HCT116 (cell line): ENCODE measurements around the gene TNC. TPM values are rescaled to one million over a fixed set of nuclear protein-coding genes. Genes with fewer than 3 reads are reported as not detected.

ENCODE experiments used
- ATAC-seq: fragments of 200-7000 bp; cut with Tn5 transposase; 2 replicates; pipeline ENCODE4 v1.9.1; 2020; ENCODE audit warnings: mild to moderate bottlenecking, moderate library complexity
- BruUV-seq: library from RNA; stranded (reverse); fragments of 400-500 nt; replicated peaks from 2 replicates; lab custom pipeline; 2021; lab: Mats Ljungman, UMichigan
- CTCF ChIA-PET: fragments of 300-600 bp; sonication (Branson Sonifier 250); formaldehyde crosslinking; loops from one replicate; lab custom pipeline; 2021; ENCODE audit warnings: antibody characterized with exemption; lab: Charles Lee
- POLR2A ChIA-PET: fragments of 300-600, 350-600 bp; sonication (Branson Sonifier 250); formaldehyde crosslinking; loops from one replicate; lab custom pipeline; 2021; ENCODE audit warnings: antibody characterized with exemption; lab: Charles Lee
- RAD21 ChIA-PET, 2 experiments: fragments of 300-600 bp; sonication (Branson Sonifier 250); formaldehyde crosslinking; loops; one replicate each; lab custom pipeline; 2023; ENCODE audit warnings: low total read pairs in 2 of 2; ENCODE audit not compliant: uncharacterized antibody in 2 of 2, unreplicated experiment in 2 of 2, low non-redundant PET in 1 of 2; lab: Charles Lee
- DNase-seq: peaks from one replicate; pipeline ENCODE4 v3.0.0-alpha.2; 2010; ENCODE audit warnings: low read depth, low spot score
- H2AFZ ChIP-seq: fragments of 200-600 bp; shearing (Covaris generic), sonication (generic); 2 replicates; pipeline ENCODE4 v1.6.1; 2017; ENCODE audit warnings: low read depth, mixed run types, mixed read lengths, antibody characterized with exemption, low read length; ENCODE audit not compliant: poor library complexity, severe bottlenecking
- H3K27ac ChIP-seq: 2 replicates; pipeline ENCODE4 v1.5.1; 2012; ENCODE audit warnings: low read depth, low read length
- H3K27me3 ChIP-seq: fragments of 200-600 bp; sonication (generic); 2 replicates; pipeline ENCODE4 v1.6.1; 2016; ENCODE audit warnings: mixed run types, low read length, mixed read lengths; ENCODE audit not compliant: insufficient read depth
- H3K36me3 ChIP-seq, 2 experiments: fragments of 200-500 bp in 1 of 2; fragments of 200-600 bp in 1 of 2; sonication (Bioruptor generic) in 1 of 2; sonication (generic) in 1 of 2; 2 replicates each; pipeline versions ENCODE4 v1.5.1 to v1.6.1; 2014 to 2016; ENCODE audit warnings: low read length in 2 of 2, inconsistent platforms in 1 of 2, mixed read lengths in 1 of 2, mixed run types in 1 of 2; ENCODE audit not compliant: insufficient read depth in 2 of 2, control insufficient read depth in 1 of 2
- H3K4me1 ChIP-seq, 2 experiments: fragments of 200-600 bp in 1 of 2; sonication (generic) in 1 of 2; 2 replicates each; pipeline versions ENCODE4 v1.5.1 to v1.6.1; 2012 to 2017; ENCODE audit warnings: low read length in 2 of 2, inconsistent platforms in 1 of 2, mild to moderate bottlenecking in 1 of 2, mixed read lengths in 1 of 2, mixed run types in 1 of 2, moderate library complexity in 1 of 2; ENCODE audit not compliant: insufficient read depth in 2 of 2, control insufficient read depth in 1 of 2
- H3K4me2 ChIP-seq: fragments of 200-600 bp; sonication (generic); 2 replicates; pipeline ENCODE4 v1.6.1; 2017; ENCODE audit warnings: mixed run types, low read length, mixed read lengths
- H3K4me3 ChIP-seq, 2 experiments: fragments of 200-600 bp in 1 of 2; sonication (generic) in 1 of 2; replicated peaks in 1 of 2; 2 replicates each; pipeline ENCODE4 v1.5.1; 2011 to 2016; ENCODE audit warnings: low read length in 2 of 2, control low read depth in 1 of 2, low read depth in 1 of 2, mild to moderate bottlenecking in 1 of 2, mixed read lengths in 1 of 2, mixed run types in 1 of 2
- H3K79me2 ChIP-seq: fragments of 200-600 bp; sonication (generic); 2 replicates; pipeline ENCODE4 v1.6.1; 2017; ENCODE audit warnings: mild to moderate bottlenecking, mixed run types, low read length, moderate library complexity, mixed read lengths; ENCODE audit not compliant: insufficient read depth
- H3K9ac ChIP-seq: fragments of 200-600 bp; sonication (generic); 2 replicates; pipeline ENCODE4 v1.6.1; 2016; ENCODE audit warnings: low read length, mixed read lengths
- H3K9me2 ChIP-seq: fragments of 200-600 bp; sonication (generic), shearing (Covaris generic); 2 replicates; pipeline ENCODE4 v1.6.1; 2017; ENCODE audit warnings: mixed run types, mild to moderate bottlenecking, moderate library complexity; ENCODE audit not compliant: insufficient read depth
- H3K9me3 ChIP-seq, 2 experiments: fragments of 200-500 bp in 1 of 2; fragments of 200-600 bp in 1 of 2; sonication (Bioruptor generic) in 1 of 2; sonication (generic) in 1 of 2; 2 replicates each; pipeline ENCODE4 v1.6.1; 2014 to 2017; ENCODE audit warnings: low read length in 2 of 2, mixed read lengths in 2 of 2, inconsistent platforms in 1 of 2, low read depth in 1 of 2, mild to moderate bottlenecking in 1 of 2, mixed run types in 1 of 2, moderate library complexity in 1 of 2; ENCODE audit not compliant: control insufficient read depth in 1 of 2, insufficient read depth in 1 of 2
- H4K20me1 ChIP-seq: fragments of 200-600 bp; sonication (generic), shearing (Covaris generic); 2 replicates; pipeline ENCODE4 v1.6.1; 2017; ENCODE audit warnings: mixed run types, mild to moderate bottlenecking, moderate library complexity; ENCODE audit not compliant: insufficient read depth
- CEBPB ChIP-seq: IDR thresholded peaks from 2 replicates; pipeline ENCODE4 v1.6.1; 2012; ENCODE audit warnings: low read depth
- EGR1 ChIP-seq: IDR thresholded peaks from 2 replicates; pipeline ENCODE4 v1.6.1; 2012; ENCODE audit warnings: low read depth
- EZH2 ChIP-seq: fragments of 200-600 bp; sonication (generic); IDR thresholded peaks from 2 replicates; pipeline ENCODE4 v1.6.1; 2017; ENCODE audit warnings: antibody characterized with exemption, mixed run types
- MAX ChIP-seq: IDR thresholded peaks from 2 replicates; pipeline ENCODE4 v1.6.1; 2012
- SP1 ChIP-seq: IDR thresholded peaks from 2 replicates; pipeline ENCODE4 v1.6.1; 2012; ENCODE audit warnings: low read depth
- SRF ChIP-seq: IDR thresholded peaks from 2 replicates; pipeline ENCODE4 v1.6.1; 2012; ENCODE audit warnings: low read depth
- ZFX ChIP-seq: fragments of 450-650 bp; IDR thresholded peaks from 2 replicates; pipeline ENCODE4 v1.6.1; 2017
- intact Hi-C: fragments of 100-400 bp; cut with micrococcal nuclease; formaldehyde crosslinking; loops from 2 replicates; pipeline ENCODE4 v1.10.0; 2022
- total RNA-seq: library from RNA; stranded (reverse); gene quantifications from one replicate; pipeline ENCODE4 v1.2.1, GENCODE V29; 2021; ENCODE audit not compliant: unreplicated experiment
- TF ChIP-seq, protein P1 (sequence below): IDR thresholded peaks from 2 replicates; pipeline ENCODE4 v1.6.1; 2012; ENCODE audit warnings: low read depth

Gene TNC
- total RNA-seq, 1 experiment from 2014 or later = 0.49 TPM

DNA sequence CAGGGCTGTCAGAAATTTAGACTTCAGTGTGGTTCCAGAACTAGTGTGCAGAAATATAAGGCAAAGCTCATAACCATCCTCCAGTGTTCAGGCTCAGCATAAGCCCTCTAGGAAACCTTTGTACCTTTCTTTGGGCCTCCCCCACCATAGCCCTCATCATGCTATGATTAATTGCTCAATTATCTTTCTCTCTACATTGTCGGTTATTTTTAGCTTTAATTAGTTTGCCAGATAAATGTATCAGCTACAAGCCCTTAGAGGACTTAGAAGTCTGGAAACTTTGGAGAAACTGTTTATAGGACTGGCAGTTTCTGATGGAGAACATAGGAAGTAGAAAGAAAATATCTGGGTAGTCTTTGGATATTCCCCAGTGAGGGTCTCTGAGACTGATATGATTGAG lies 43.5 kb upstream of the TNC start:
- intact Hi-C loops = no loop called here
- Histone ChIP-seq H3K4me3 (no peak overlapping the region), H3K4me1 (peaks cover 34 to 60% of the 10 kb centered on the region in 2 experiments), H3K27ac (no peak overlapping the region), H3K4me2 (no peak overlapping the region), H4K20me1 (no peaks in the 10 kb centered on the region), H3K9me3 (no peaks in the 10 kb centered on the region), H3K9ac (no peak overlapping the region), H3K27me3 (no peaks in the 10 kb centered on the region), H2AFZ (no peak overlapping the region), H3K9me2 (no peaks in the 10 kb centered on the region), H3K36me3 (no peaks in the 10 kb centered on the region), H3K79me2 (no peaks in the 10 kb centered on the region)
- ATAC-seq (no peak), DNase-seq (no peak)
- CTCF ChIA-PET = no interaction called here
- BruUV-seq = no TSS peak
- POLR2A ChIA-PET = no interaction called here
- TF ChIP-seq, protein P1, sequence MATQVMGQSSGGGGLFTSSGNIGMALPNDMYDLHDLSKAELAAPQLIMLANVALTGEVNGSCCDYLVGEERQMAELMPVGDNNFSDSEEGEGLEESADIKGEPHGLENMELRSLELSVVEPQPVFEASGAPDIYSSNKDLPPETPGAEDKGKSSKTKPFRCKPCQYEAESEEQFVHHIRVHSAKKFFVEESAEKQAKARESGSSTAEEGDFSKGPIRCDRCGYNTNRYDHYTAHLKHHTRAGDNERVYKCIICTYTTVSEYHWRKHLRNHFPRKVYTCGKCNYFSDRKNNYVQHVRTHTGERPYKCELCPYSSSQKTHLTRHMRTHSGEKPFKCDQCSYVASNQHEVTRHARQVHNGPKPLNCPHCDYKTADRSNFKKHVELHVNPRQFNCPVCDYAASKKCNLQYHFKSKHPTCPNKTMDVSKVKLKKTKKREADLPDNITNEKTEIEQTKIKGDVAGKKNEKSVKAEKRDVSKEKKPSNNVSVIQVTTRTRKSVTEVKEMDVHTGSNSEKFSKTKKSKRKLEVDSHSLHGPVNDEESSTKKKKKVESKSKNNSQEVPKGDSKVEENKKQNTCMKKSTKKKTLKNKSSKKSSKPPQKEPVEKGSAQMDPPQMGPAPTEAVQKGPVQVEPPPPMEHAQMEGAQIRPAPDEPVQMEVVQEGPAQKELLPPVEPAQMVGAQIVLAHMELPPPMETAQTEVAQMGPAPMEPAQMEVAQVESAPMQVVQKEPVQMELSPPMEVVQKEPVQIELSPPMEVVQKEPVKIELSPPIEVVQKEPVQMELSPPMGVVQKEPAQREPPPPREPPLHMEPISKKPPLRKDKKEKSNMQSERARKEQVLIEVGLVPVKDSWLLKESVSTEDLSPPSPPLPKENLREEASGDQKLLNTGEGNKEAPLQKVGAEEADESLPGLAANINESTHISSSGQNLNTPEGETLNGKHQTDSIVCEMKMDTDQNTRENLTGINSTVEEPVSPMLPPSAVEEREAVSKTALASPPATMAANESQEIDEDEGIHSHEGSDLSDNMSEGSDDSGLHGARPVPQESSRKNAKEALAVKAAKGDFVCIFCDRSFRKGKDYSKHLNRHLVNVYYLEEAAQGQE = no peak
- TF ChIP-seq SRF = no peak
- no peak for TF ChIP-seq SP1
- no peak for TF ChIP-seq CEBPB
- TF ChIP-seq MAX = no peak
- no peak for TF ChIP-seq ZFX
- no peak for TF ChIP-seq EGR1
- no peak for TF ChIP-seq EZH2
- RAD21 ChIA-PET = interaction anchor here in 1 of 2 experiments (0.6 kb wide), 1 partner anchor 52 kb away, joined by 3 read pairs; no protein-coding TSS in a partner anchor
